Brain pericyte (primary cell): Measurements from ENCODE around the gene GOLGA1.
"Not testable (repeated sequence)": the region's sequence is repeated elsewhere in the genome, so short reads cannot be mapped to it uniquely, and the experiment has no call there.

Experiments
- DNase-seq: peaks from one replicate; pipeline ENCODE4 v3.0.0-alpha.2; 2012; ENCODE audit warnings: low read depth, low spot score

Gene GOLGA1

GRCh38 chr9:124838132-124838531 lies 102.8 kb downstream of the GOLGA1 start:
- DNase-seq: not testable (repeated sequence)

- DNase-seq: peak; percentile 72
Measured at GRCh38 chr9:124835026-124835557, 105.8 kb downstream of the GOLGA1 start.

GRCh38 chr9:124834591-124834990 lies 106.3 kb downstream of the GOLGA1 start:
- no peak for DNase-seq

DNA sequence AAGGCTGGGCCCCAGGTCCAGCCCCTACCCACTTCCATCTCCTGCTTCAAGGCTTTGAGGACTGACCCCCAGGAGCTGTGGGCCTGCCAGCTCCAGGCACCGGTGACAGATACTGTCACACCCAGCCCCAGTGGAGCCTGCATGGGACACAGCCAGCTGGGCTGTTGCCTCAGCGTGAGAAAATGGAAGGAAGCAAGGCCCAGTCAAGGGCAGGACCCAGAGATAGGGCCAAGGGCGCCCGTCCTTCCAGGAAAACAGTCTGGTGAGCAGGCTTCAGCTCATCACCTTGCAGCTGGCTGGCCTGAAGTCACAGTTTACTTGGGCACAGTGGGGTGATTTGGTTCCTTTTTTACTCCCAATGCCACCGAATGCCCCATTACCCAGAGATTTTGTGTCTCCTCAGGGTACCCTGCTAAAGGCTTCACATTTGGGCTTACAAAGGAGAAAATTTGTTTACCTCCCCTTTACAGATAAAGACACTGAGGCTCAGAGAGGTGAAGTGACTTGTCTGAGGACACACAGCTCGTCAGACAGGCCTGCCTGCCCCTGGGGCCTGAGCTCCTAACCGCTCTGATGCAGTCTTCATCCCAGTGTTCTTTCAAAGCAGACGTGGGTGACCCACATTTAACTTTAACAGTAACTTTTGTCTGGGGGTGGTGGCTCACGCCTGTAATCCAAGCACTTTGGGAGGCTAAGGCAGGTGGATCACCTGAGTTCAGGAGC lies 109.1 kb downstream of the GOLGA1 start:
- DNase-seq: no peak

DNA sequence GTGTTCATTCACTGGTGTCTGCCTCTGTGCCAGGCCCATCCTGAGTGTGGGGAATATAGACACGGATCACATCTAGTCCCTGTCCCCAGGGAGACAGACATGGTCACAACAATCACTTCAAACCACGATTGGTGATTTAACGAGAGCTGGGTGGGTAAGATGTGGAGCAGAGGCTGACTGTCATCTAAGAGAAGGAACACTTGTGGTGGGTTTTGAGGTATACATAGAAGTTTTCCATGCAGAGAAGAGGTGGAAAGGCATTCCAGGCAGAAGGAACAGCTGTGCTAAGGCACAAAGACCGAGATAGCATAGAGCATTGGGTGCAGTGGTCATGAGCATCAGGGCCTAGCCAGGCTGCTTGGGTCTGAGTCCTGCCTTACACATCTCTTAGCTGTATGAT lies 110.3 kb downstream of the GOLGA1 start:
- DNase-seq: no peak

- no peak for DNase-seq
Measured at GRCh38 chr9:124829334-124829669, 111.6 kb downstream of the GOLGA1 start.

DNA sequence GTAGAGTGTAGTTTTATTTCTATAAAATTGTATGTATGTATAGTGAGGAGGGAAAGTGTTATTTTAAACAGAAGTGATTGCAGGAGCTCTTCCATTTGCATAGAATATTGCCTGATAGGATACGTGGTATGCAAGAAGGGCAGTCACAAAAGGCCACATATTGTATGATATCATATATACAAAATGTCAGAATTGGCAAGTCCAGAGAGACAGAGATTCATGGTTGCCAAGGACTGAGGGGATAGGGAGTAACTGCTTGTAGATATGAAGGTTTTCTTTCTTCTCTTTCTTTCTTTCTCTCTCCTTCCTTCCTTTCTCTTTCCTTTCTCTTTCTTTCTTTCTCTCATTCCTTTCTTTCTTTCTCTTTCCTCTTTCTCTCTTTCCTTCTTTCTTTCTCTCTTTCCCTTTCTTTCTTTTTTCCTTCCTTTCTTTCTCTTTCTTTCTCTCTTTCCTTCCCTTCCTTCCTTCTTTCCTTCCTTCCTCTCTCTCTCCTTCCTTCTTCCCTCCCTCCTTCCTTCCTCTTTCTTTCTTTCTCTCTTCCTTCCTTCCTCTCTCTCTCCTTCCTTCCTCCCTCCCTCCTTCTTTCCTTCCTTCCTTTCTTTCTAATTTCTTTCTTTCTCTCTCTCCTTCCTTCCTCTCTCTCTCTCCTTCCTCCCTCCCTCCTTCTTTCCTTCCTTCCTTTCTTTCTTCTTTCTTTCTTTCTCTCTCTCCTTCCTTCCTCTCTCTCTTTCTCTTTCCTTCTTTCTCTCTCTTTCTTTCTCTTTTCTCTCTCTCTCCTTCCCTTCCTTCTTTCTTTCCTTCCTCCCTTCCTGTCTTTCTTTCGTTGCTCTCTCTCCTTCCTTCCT lies 112.2 kb downstream of the GOLGA1 start:
- DNase-seq: no peak
